ENCODE measurements around the gene NCAM1.

NCAM1 gene

DNA sequence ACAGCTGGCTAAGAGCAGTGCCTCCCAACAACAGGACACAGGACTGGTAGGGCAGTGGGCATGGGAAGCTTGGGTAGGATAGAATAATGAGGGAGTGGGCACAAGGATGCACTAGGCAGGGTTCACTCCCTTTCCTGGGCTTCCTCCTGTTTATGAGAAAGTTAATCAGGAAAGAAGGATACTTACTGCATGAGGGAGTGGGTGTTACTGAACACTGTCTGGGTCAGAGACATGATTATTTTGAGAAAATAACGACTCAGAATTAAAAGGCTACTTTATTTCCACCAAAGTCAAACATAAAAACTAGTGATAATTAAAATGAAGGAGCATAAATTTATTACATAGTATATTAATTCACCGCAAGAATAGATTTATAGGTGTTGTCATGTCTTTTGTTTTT lies 35.8 kb downstream of the NCAM1 start:
- H4K20me1 ChIP-seq (ENCODE audit: low read depth, low read length): no peaks in the 10 kb centered on the region
- H3K79me2 ChIP-seq (ENCODE audit: insufficient read depth, low read length): no peaks in the 10 kb centered on the region
- H3K9me3 ChIP-seq (ENCODE audit: insufficient read depth, low read length): no peaks in the 10 kb centered on the region
- H3K4me3 ChIP-seq (ENCODE audit: insufficient read depth, low read length, poor library complexity, severe bottlenecking): no peak overlapping the region
- H3K36me3 ChIP-seq (ENCODE audit: low read length): no peaks in the 10 kb centered on the region
- no peak for TF ChIP-seq EZH2phosphoT487 (conservative IDR thresholded peaks at IDR 0.05; ENCODE audit: low read length)
- TF ChIP-seq, protein P1, sequence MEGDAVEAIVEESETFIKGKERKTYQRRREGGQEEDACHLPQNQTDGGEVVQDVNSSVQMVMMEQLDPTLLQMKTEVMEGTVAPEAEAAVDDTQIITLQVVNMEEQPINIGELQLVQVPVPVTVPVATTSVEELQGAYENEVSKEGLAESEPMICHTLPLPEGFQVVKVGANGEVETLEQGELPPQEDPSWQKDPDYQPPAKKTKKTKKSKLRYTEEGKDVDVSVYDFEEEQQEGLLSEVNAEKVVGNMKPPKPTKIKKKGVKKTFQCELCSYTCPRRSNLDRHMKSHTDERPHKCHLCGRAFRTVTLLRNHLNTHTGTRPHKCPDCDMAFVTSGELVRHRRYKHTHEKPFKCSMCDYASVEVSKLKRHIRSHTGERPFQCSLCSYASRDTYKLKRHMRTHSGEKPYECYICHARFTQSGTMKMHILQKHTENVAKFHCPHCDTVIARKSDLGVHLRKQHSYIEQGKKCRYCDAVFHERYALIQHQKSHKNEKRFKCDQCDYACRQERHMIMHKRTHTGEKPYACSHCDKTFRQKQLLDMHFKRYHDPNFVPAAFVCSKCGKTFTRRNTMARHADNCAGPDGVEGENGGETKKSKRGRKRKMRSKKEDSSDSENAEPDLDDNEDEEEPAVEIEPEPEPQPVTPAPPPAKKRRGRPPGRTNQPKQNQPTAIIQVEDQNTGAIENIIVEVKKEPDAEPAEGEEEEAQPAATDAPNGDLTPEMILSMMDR (IDR thresholded peaks at IDR 0.05; ENCODE audit: insufficient read depth, low read length, poor library complexity, severe bottlenecking): no peak
- no peak overlapping the region for H3K4me2 ChIP-seq (ENCODE audit: low read depth, low read length, poor library complexity, severe bottlenecking)
- no peak overlapping the region for H3K27ac ChIP-seq (ENCODE audit: low read depth, low read length)
- H3F3A ChIP-seq (ENCODE audit: insufficient read depth): no peaks in the 10 kb centered on the region
- H3K27me3 ChIP-seq (ENCODE audit: low read length): no peaks in the 10 kb centered on the region; the same call in 1 of the 2 replicates
- H3K9ac ChIP-seq (ENCODE audit: low read length): no peak overlapping the region
- H2AFZ ChIP-seq (ENCODE audit: low read depth, low read length, severe bottlenecking): no peak overlapping the region
- H3K9me2 ChIP-seq (replicated peaks; ENCODE audit: insufficient read depth, low read length): no peaks in the 10 kb centered on the region

DNA sequence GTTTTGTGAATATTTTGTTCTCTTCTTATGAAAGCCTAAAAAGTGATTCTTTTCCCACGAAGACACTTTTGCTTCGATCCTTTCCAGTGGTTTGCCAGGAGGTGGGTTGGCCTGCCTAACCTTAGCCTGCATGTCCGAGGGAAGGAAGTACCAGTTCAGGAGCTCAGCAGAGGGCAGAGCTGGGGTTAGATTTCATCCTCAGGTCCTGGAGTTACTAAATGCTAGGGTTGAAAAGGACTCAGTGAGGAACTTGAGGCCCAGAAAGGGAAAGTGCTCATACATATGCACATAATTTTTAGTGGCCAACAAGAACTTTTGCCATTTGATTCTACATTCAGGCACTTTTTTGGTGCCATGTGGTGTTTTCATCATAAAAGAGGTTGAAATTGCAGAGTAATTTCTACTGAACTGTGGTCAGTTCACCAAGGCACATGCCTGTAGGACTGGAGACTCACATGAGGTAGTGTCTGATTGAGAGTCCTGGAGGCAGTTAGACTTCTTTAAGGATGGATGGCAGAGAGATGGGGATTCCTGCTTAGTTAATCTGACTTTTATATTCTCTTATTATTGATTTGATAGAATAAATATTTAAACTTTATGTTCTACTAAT lies 36.7 kb downstream of the NCAM1 start:
- Histone ChIP-seq H3K9me2 (replicated peaks; ENCODE audit: insufficient read depth, low read length) (no peaks in the 10 kb centered on the region), H3K9me3 (ENCODE audit: insufficient read depth, low read length) (no peaks in the 10 kb centered on the region), H3K27ac (ENCODE audit: low read depth, low read length) (no peak overlapping the region), H3K27me3 (ENCODE audit: low read length) (no peaks in the 10 kb centered on the region; the same call in 1 of the 2 replicates), H3F3A (ENCODE audit: insufficient read depth) (no peaks in the 10 kb centered on the region), H3K4me2 (ENCODE audit: low read depth, low read length, poor library complexity, severe bottlenecking) (no peak overlapping the region), H4K20me1 (ENCODE audit: low read depth, low read length) (no peaks in the 10 kb centered on the region), H3K79me2 (ENCODE audit: insufficient read depth, low read length) (no peaks in the 10 kb centered on the region), H3K4me3 (ENCODE audit: insufficient read depth, low read length, poor library complexity, severe bottlenecking) (no peak overlapping the region), H2AFZ (ENCODE audit: low read depth, low read length, severe bottlenecking) (no peak overlapping the region), H3K9ac (ENCODE audit: low read length) (no peak overlapping the region), H3K36me3 (ENCODE audit: low read length) (no peaks in the 10 kb centered on the region)
- TF ChIP-seq, protein P1 (IDR thresholded peaks at IDR 0.05; ENCODE audit: insufficient read depth, low read length, poor library complexity, severe bottlenecking): no peak
- no peak for TF ChIP-seq EZH2phosphoT487 (conservative IDR thresholded peaks at IDR 0.05; ENCODE audit: low read length)

DNA sequence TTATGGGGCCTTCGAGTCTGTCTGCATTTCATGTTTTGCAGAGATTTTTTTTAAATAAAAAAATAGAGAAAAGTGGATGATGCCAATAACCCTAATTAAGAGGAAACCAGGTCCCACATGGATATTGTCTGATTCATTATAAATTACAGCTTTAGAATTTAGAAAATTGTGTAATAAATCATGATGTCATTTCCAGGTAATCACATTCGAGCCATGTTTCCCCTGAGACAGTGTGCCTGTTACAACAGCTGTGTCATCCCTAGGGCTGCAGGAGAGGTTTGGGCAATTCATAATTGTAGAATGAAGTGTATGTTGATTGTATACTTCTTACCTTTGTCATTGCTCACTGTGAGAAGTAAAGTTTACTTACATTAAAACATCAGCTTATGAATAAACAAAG lies 38.3 kb downstream of the NCAM1 start:
- Histone ChIP-seq H3K9me2 (replicated peaks; ENCODE audit: insufficient read depth, low read length) (no peaks in the 10 kb centered on the region), H3K27me3 (ENCODE audit: low read length) (no peaks in the 10 kb centered on the region), H3K9ac (ENCODE audit: low read length) (no peak overlapping the region), H3F3A (ENCODE audit: insufficient read depth) (no peaks in the 10 kb centered on the region), H3K4me3 (ENCODE audit: insufficient read depth, low read length, poor library complexity, severe bottlenecking) (no peak overlapping the region), H4K20me1 (ENCODE audit: low read depth, low read length) (no peaks in the 10 kb centered on the region), H3K9me3 (ENCODE audit: insufficient read depth, low read length) (no peaks in the 10 kb centered on the region), H3K36me3 (ENCODE audit: low read length) (no peaks in the 10 kb centered on the region), H3K27ac (ENCODE audit: low read depth, low read length) (no peak overlapping the region), H2AFZ (ENCODE audit: low read depth, low read length, severe bottlenecking) (no peak overlapping the region), H3K79me2 (ENCODE audit: insufficient read depth, low read length) (no peaks in the 10 kb centered on the region), H3K4me2 (ENCODE audit: low read depth, low read length, poor library complexity, severe bottlenecking) (no peak overlapping the region)
- TF ChIP-seq EZH2phosphoT487 (conservative IDR thresholded peaks at IDR 0.05; ENCODE audit: low read length): no peak
- TF ChIP-seq, protein P1 (IDR thresholded peaks at IDR 0.05; ENCODE audit: insufficient read depth, low read length, poor library complexity, severe bottlenecking): no peak

All from SU-DHL-6 (cell line).